ENCODE data around the gene NSD1.

GRCh38 chr5:177097016-177097985, 36.3 kb upstream of the NSD1 start:
- TF ChIP-seq CTCF (IDR thresholded peaks at IDR 0.05; ENCODE audit: poor library complexity) (no peak), EZH2 (IDR thresholded peaks at IDR 0.05; ENCODE audit: borderline replicate concordance) (no peak)
